ENCODE data around the gene CTNNA3.

DNA sequence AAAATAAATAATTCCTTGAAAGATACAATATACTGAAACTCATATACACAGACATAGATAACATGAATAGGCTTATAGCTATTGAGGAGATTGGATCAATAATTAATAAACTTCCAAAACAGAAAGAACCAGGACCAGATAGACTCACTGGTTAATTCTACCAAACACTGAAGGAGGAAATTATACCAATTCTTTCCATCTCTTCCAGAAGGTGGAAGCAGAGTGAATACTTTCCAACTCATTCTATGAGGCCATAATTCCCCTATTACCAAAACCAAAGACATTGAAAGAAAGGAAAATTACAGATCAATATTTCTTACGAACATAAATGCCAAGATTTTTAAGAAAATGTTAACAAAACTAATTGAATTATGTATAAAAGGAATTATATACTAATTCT, 1394.9 kb downstream of the CTNNA3 start:
- TF ChIP-seq CTCF (IDR thresholded peaks at IDR 0.05) (no peak), TCF7L2 (IDR thresholded peaks at IDR 0.05; ENCODE audit: low read depth, low read length) (no peak), POLR2AphosphoS5 (IDR thresholded peaks at IDR 0.05; ENCODE audit: low read depth, low read length) (no peak), SIN3A (IDR thresholded peaks at IDR 0.05; ENCODE audit: borderline replicate concordance, insufficient read depth, low read depth, low read length) (no peak)
